Retinal pigment epithelial cell (primary cell): ENCODE measurements around the gene PLXND1.
"Not testable (repeated sequence)": the region's sequence is repeated elsewhere in the genome, so short reads cannot be mapped to it uniquely, and the experiment has no call there.

Experiments used
- DNase-seq: peaks from one replicate; pipeline ENCODE4 v3.0.0-alpha.2; 2010; ENCODE audit warnings: low read depth
- H3K4me3 ChIP-seq: 2 replicates; pipeline ENCODE4 v1.5.1; 2011; ENCODE audit warnings: mild to moderate bottlenecking, low read length, control low read depth, moderate library complexity
- CTCF ChIP-seq: conservative IDR thresholded peaks from 2 replicates; pipeline ENCODE4 v1.5.1; 2011; ENCODE audit warnings: low read depth, low read length, control low read depth, inconsistent platforms

PLXND1 gene

DNA sequence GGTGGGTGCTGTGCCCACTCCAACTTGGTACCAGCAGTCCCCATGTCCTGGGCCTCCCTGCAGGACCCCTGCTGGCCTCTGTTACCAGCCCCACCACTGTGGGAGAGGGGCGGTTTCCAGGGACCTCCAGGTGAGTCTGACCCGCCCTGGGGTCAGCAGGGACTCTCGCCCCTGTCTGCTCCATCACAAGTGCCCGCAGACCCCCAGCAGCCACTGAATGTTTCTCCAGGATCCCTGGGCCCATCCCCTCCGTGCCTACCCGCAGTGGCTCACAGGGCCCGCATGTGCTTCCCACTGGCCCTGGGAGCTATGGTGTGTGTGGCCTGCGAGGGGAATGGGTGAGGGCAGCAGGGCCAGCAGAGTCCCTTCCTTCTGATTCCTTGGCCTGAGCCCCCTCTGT lies 87.9 kb downstream of the PLXND1 start:
- no peak for DNase-seq
- no peak overlapping the region for H3K4me3 ChIP-seq
- TF ChIP-seq CTCF, result no peak

DNA sequence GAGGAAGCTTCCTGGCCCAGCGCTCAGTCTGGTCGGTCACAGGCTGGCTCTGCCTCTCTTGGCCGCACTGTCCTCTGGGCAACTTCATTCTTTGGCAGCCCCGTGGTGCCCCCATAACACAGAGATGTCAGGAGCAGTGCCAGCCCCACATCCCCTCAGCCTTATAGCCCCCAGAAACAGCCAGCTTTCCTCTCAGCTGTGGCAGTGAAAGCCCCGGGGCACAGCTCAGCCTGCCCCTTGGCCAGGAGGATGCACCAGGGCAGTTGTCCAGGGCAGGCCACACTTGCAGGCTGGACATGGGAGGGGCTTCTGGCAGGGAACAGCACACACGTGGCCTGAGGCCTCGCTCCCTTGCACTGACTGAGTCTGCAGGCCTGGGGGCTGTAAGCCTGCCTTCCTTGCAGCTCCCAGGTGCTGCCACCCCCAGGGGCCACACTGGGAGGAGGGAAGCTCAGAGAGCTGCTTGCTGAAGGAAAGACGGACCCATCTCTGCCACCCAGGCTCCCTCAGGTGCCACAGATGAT lies 88.4 kb downstream of the PLXND1 start:
- no peak for TF ChIP-seq CTCF
- DNase-seq, result no peak
- no peak overlapping the region for H3K4me3 ChIP-seq

GRCh38 chr3:129517516-129517915 lies 89.0 kb downstream of the PLXND1 start:
- no peak for DNase-seq
- TF ChIP-seq CTCF, result no peak
- no peak overlapping the region for H3K4me3 ChIP-seq

- not testable (repeated sequence) for H3K4me3 ChIP-seq, DNase-seq
Measured at GRCh38 chr3:129515821-129516432, 90.5 kb downstream of the PLXND1 start.

- not testable (repeated sequence) for DNase-seq, H3K4me3 ChIP-seq
Measured at GRCh38 chr3:129515108-129515820, 91.2 kb downstream of the PLXND1 start.

- no peak for TF ChIP-seq CTCF
- H3K4me3 ChIP-seq, result no peak overlapping the region
- no peak for DNase-seq
Measured at GRCh38 chr3:129514563-129514962, 91.9 kb downstream of the PLXND1 start.

GRCh38 chr3:129514110-129514509 lies 92.4 kb downstream of the PLXND1 start:
- TF ChIP-seq CTCF, result no peak
- no peak overlapping the region for H3K4me3 ChIP-seq
- no peak for DNase-seq

GRCh38 chr3:129513705-129514104 lies 92.8 kb downstream of the PLXND1 start:
- no peak for DNase-seq
- H3K4me3 ChIP-seq, result no peak overlapping the region
- TF ChIP-seq CTCF, result no peak
